MCF 10A (cell line): ENCODE results near the gene SLC51A. TPM values are rescaled to one million over a fixed set of nuclear protein-coding genes. Genes with fewer than 3 reads are reported as not detected.

ENCODE experiments used
- BruUV-seq: library from RNA; stranded (reverse); fragments of 400-500 nt; replicated peaks from 2 replicates; lab custom pipeline; 2021; lab: Mats Ljungman, UMichigan
- CTCF ChIA-PET: fragments of 300-600 bp; sonication (Branson Sonifier 250); formaldehyde crosslinking; extraction: SDS; loops from one replicate; lab custom pipeline; 2021; ENCODE audit warnings: antibody characterized with exemption, inconsistent platforms; lab: Yijun Ruan, JAX
- POLR2A ChIA-PET: fragments of 300-600, 350-650 bp; sonication (Branson Sonifier 250); formaldehyde crosslinking; extraction: SDS; loops from one replicate; lab custom pipeline; 2020; ENCODE audit warnings: antibody characterized with exemption, inconsistent platforms; lab: Yijun Ruan, JAX
- DNase-seq: peaks from one replicate; pipeline ENCODE4 v3.0.0-alpha.2; 2018; ENCODE audit not compliant: unreplicated experiment
- H3K27ac Mint-ChIP-seq: one replicate; pipeline ENCODE4 v1.8.0; 2022; ENCODE audit warnings: mild to moderate bottlenecking, low read depth, mixed read lengths; ENCODE audit not compliant: unreplicated experiment
- H3K27me3 Mint-ChIP-seq: one replicate; pipeline ENCODE4 v1.8.0; 2022; ENCODE audit warnings: mixed read lengths; ENCODE audit not compliant: insufficient read depth, unreplicated experiment
- H3K36me3 Mint-ChIP-seq: one replicate; pipeline ENCODE4 v1.8.0; 2022; ENCODE audit warnings: mild to moderate bottlenecking, moderate library complexity, mixed read lengths; ENCODE audit not compliant: insufficient read depth, unreplicated experiment
- H3K4me1 Mint-ChIP-seq: one replicate; pipeline ENCODE4 v1.8.0; 2022; ENCODE audit warnings: mixed read lengths; ENCODE audit not compliant: insufficient read depth, unreplicated experiment
- H3K4me3 Mint-ChIP-seq: one replicate; pipeline ENCODE4 v1.8.0; 2022; ENCODE audit warnings: mild to moderate bottlenecking, moderate library complexity, mixed read lengths; ENCODE audit not compliant: unreplicated experiment
- H3K9me3 Mint-ChIP-seq: one replicate; pipeline ENCODE4 v1.8.0; 2022; ENCODE audit warnings: mixed read lengths; ENCODE audit not compliant: unreplicated experiment
- intact Hi-C: fragments of 100-400 bp; cut with micrococcal nuclease; formaldehyde crosslinking; loops from 2 replicates; pipeline ENCODE4 v1.14.1; 2022
- total RNA-seq: library from RNA; stranded (reverse); gene quantifications from 2 replicates; pipeline ENCODE4 v1.2.3, GENCODE V29; 2022
- TF ChIP-seq, protein P1 (sequence below): fragments of 200-600 bp; IDR thresholded peaks from one replicate; pipeline ENCODE4 v1.8.0; 2022; ENCODE audit warnings: antibody characterized with exemption, mild to moderate bottlenecking; ENCODE audit not compliant: unreplicated experiment

Gene SLC51A
- total RNA-seq, 1 experiment from 2014 or later = not detected

GRCh38 chr3:196251918-196252317 is 35.6 kb downstream of the SLC51A start:
- Mint-ChIP-seq H3K36me3 (peaks cover 20% of the 10 kb centered on the region), H3K27me3 (no peaks in the 10 kb centered on the region), H3K4me1 (no peaks in the 10 kb centered on the region), H3K9me3 (no peaks in the 10 kb centered on the region), H3K4me3 (no peak overlapping the region), H3K27ac (no peak overlapping the region)
- intact Hi-C loops = loop anchor here (5.0 to 10.0 kb wide), 2 partner anchors 250 to 433 kb away; partner anchors contain the start of gene RNF168
- BruUV-seq = no TSS peak
- TF ChIP-seq, protein P1, sequence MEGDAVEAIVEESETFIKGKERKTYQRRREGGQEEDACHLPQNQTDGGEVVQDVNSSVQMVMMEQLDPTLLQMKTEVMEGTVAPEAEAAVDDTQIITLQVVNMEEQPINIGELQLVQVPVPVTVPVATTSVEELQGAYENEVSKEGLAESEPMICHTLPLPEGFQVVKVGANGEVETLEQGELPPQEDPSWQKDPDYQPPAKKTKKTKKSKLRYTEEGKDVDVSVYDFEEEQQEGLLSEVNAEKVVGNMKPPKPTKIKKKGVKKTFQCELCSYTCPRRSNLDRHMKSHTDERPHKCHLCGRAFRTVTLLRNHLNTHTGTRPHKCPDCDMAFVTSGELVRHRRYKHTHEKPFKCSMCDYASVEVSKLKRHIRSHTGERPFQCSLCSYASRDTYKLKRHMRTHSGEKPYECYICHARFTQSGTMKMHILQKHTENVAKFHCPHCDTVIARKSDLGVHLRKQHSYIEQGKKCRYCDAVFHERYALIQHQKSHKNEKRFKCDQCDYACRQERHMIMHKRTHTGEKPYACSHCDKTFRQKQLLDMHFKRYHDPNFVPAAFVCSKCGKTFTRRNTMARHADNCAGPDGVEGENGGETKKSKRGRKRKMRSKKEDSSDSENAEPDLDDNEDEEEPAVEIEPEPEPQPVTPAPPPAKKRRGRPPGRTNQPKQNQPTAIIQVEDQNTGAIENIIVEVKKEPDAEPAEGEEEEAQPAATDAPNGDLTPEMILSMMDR = no peak
- ChIA-PET POLR2A (no interaction called here), CTCF (interaction anchor here (0.6 to 5.6 kb wide), 9 partner anchors 11 to 271 kb away, joined by 3 to 19 read pairs (median 5); no protein-coding TSS in a partner anchor)
- DNase-seq = no peak

DNA sequence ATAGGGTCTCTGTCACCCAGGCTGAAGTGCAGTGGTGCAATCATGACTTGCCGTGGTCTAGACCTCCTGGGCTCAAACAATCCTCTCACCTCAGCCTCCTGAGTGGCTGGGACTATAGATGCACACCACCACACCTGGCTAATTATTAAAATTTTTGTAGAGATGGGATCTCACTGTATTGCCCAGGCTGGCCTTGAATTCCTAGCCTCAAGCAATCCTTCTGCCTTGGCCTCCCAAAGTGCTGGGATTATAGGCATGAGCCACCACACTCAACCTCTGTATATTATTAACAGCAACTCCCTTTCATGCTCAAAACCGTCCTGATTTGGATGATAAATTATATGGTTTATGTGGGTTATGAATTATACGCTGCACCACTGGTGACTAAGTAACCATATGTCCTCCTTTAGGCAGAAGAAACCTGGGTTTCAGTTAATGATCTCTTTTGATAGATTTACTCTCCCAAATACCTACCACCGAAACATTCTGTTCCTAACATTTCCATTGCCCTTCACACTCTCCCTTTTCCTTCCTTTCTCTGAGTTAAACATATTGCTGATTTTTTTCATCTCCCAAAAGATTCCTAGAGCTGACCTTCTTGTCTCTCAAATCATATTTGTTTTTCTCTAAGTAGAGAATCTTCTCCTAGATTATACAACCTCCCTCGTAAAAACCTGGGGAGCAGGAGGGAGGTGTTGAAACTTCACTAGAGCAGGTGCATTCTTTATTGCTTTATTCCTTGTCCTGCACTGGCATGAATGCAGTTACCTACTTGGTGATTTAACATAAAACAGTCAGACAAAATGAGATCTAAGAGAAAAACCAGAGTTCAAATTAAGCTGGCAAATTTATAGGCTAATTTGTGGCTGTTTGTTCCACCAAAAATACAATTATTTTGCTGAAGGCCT is 38.3 kb downstream of the SLC51A start:
- no peak overlapping the region for H3K27ac Mint-ChIP-seq
- intact Hi-C loops = loop anchor here (5.0 to 10.0 kb wide), 2 partner anchors 248 to 430 kb away; partner anchors contain the start of gene RNF168
- H3K27me3 Mint-ChIP-seq = no peaks in the 10 kb centered on the region
- H3K4me3 Mint-ChIP-seq = no peak overlapping the region
- H3K9me3 Mint-ChIP-seq = no peaks in the 10 kb centered on the region
- CTCF ChIA-PET = interaction anchor here (0.6 to 5.6 kb wide), 13 partner anchors 7 to 268 kb away, joined by 3 to 19 read pairs (median 4); no protein-coding TSS in a partner anchor
- H3K4me1 Mint-ChIP-seq = no peaks in the 10 kb centered on the region
- no peak for DNase-seq
- TF ChIP-seq, protein P1 = no peak
- BruUV-seq = TSS peak; percentile 21
- peaks cover 32% of the 10 kb centered on the region for H3K36me3 Mint-ChIP-seq
- POLR2A ChIA-PET = interaction anchor here (0.6 to 2.1 kb wide), 4 partner anchors 34 to 348 kb away, joined by 3 to 11 read pairs (median 4); partner anchors contain the start of genes PCYT1A, TM4SF19 and UBXN7

DNA sequence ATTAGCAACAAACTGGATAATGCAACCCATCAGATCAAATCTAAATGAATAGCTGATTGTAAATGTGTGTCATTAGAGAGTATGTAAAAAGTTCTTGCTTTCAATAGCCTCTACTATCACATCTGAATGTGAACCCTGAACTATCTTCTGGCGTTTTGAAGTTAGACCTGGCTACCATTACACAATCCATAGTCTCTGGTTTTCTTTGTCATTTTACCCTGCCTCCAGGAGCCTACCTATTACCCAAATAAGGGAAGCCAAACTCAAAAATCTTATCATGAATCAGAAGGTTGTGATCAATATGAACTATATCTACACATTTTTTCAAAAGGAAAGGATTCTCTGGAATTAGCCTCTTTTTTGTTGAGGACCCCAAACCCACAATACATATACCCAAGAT is 39.4 kb downstream of the SLC51A start:
- no TSS peak for BruUV-seq
- H3K9me3 Mint-ChIP-seq = no peaks in the 10 kb centered on the region

More for the DNA sequence above, 39.4 kb downstream of the SLC51A start:
- ChIA-PET CTCF (interaction anchor here (0.6 to 5.6 kb wide), 5 partner anchors 17 to 266 kb away, joined by 3 to 19 read pairs (median 4); no protein-coding TSS in a partner anchor), POLR2A (no interaction called here)
- DNase-seq = no peak
- no peak overlapping the region for H3K27ac Mint-ChIP-seq
- peaks cover 43% of the 10 kb centered on the region for H3K36me3 Mint-ChIP-seq
- H3K27me3 Mint-ChIP-seq = no peaks in the 10 kb centered on the region
- TF ChIP-seq, protein P1 = no peak
- intact Hi-C loops = loop anchor here (10.0 kb wide), 1 partner anchor 429 kb away; no protein-coding TSS in a partner anchor
- H3K4me1 Mint-ChIP-seq = no peaks in the 10 kb centered on the region
- H3K4me3 Mint-ChIP-seq = no peak overlapping the region
